Measurements from ENCODE around the gene RPS16.
"Not testable (repeated sequence)": the region's sequence is repeated elsewhere in the genome, so short reads cannot be mapped to it uniquely, and the experiment has no call there.

Gene RPS16

GRCh38 chr19:39435499-39436349 is at the start of gene RPS16:
Gene RPS16, minus strand, starts transcription at chr19:39435949. Its CDS starts 54 bp downstream, at chr19:39435895.
- DNase-seq: peak; percentile 99

GRCh38 chr19:39483141-39483540 is 47.4 kb upstream of the RPS16 start:
- DNase-seq: no peak

DNA sequence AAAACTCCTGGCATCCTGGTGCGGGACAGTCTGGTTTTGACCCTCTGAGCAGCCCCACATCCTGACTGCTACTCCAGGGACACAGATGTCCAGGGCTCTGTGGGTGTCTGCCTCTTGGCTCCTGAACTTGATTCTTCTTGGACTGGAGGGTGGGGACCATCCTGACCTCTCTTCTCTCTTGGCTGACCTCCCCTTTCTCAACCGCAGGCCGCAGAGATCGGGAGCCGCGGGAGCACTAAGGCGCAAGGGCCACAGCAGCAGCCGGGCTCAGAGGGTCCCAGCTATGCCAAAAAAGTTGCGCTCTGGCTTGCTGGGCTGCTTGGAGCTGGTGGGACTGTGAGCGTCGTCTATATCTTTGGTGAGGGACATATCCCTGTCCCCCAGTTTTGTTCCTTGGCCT is 45.9 kb upstream of the RPS16 start:
- no peak for DNase-seq

DNA sequence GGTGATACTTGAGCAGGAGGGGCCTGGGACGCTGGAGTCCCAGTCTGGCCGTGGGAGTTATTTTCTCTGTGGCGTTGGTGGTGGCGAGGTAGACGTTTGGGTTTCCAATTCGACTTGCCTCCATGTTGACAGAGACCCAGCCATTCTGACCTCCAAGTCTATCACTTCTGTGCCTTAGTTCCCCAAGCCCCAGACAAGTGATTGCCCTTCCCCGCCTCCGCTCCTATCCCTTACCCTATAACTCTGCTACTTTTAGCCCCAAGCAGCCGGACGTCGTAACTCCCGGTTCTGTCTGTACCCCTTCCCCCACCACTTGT is 45.4 kb upstream of the RPS16 start:
- no peak for DNase-seq

DNA sequence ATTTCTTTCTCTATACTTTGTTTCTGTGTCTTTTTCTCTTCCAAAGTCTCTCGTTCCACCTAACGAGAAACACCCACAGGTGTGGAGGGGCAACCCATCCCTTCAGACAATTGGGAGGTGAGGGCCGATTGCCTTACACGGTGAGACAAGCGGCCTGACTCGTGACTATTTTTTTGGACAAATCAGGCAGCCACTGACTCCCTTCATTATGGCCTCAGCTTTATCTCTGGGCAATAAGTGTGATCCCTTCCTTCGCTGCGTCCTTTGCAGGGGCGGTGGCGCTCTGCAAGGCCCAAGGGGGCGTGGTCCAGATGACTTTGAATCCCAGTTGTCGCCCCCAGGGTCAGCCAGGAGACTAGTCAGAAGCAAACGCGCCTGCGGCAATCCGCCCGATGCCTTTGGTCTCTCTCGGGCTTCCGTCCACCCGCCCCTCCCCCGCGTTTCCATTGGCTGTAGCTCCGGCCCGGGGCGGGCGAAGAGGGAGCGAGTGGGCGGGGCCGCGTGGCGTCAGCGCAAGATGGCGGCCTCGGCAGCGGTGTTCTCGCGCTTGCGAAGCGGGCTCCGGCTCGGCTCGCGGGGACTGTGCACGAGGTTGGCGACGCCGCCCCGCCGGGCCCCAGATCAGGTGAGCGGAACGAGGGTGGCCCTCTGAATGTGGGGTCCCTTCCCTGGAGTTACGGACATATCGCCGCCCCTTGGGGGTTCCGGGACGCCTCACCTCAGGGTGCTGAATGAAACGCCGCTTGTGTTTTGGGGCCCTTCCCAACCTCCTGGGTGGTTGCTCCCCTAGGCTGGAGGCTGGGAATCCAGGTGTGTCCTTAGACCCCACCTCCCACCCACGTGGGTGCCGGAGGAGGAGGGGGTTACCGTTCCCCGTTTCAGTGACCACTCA is 44.8 kb upstream of the RPS16 start, which contains the start of gene TIMM50:
Gene TIMM50, plus strand, starts transcription at position 502 of the 892 bp plus-strand sequence. Its CDS starts 16 bp downstream, at position 518.
- DNase-seq: peak; percentile 99 to 100

- DNase-seq: no peak
Measured at GRCh38 chr19:39479916-39480315, 44.2 kb upstream of the RPS16 start.

DNA sequence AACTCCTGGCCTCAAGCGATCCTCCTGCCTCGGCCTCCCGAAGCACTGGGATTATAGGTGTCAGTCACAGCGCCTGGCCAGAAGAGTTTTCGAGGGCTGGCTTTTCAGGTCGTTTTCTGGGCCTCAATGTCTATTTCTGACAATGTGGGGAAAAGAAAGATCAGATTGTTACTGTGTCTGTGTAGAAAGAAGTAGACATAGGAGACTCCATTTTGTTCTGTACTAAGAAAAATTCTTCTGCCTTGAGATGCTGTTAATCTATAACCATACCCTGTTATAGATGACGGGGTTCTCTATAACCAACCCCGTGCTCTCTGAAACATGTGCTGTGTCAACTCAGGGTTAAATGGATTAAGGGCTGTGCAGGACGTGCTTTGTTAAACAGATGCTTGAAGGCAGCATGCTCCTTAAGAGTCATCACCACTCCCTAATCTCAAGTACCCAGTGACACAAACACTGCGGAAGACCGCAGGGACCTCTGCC is 43.6 kb upstream of the RPS16 start:
- not testable (repeated sequence) for DNase-seq

GRCh38 chr19:39475748-39476147 is 40.0 kb upstream of the RPS16 start:
- no peak for DNase-seq

GRCh38 chr19:39474139-39474620 is 38.4 kb upstream of the RPS16 start:
- peak; percentile 63 to 72 for DNase-seq

DNA sequence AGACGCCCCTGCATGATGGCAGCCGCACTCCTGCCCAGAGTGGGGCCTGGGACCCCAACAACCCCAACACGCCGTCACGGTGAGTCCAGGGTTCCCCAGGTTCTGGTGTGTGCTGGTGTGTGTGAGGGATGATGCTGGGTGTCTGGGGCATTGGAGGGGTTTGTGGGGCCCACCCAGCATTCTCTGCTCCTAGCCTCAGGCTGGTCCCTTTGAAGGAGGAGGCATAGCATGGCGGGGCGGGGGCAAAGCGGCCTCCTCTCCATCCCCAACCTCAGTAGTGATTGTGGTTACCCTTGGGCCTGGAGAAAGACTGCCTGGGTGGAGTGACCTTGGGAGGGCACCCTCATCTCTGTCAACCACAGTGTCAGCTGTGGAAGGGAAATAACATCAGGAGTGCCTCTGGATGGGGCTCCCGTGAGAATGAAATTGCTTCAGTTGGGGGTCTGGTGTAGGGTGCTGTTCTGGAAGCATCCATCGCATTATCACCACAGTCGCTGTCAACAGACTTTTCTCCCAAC is 37.8 kb upstream of the RPS16 start:
- no peak for DNase-seq

DNA sequence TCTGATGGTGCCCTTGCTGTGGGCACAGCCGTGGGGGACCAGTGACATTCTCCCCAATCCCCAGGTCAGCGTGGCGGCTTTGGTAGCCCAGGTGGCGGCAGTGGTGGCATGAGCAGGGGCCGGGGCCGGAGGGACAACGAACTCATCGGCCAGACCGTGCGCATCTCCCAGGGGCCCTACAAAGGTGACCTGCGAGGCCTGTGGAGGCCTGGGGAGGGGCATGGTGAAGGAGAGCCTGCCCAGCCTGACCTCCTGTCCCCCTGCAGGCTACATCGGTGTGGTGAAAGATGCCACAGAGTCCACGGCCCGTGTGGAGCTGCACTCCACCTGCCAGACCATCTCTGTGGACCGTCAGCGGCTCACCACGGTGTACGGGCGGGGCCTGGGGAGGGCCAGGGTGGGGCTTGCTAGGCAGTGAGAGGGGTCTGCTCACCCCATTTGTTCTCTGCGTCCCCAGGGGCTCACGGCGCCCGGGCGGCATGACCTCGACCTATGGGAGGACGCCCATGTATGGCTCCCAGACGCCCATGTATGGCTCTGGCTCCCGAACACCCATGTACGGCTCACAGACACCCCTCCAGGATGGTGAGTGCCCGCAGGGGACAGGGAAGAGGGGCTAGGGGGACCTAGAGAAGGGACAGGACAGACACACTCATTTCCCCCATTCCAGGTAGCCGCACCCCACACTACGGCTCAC is 37.1 kb upstream of the RPS16 start:
- DNase-seq: no peak

DNA sequence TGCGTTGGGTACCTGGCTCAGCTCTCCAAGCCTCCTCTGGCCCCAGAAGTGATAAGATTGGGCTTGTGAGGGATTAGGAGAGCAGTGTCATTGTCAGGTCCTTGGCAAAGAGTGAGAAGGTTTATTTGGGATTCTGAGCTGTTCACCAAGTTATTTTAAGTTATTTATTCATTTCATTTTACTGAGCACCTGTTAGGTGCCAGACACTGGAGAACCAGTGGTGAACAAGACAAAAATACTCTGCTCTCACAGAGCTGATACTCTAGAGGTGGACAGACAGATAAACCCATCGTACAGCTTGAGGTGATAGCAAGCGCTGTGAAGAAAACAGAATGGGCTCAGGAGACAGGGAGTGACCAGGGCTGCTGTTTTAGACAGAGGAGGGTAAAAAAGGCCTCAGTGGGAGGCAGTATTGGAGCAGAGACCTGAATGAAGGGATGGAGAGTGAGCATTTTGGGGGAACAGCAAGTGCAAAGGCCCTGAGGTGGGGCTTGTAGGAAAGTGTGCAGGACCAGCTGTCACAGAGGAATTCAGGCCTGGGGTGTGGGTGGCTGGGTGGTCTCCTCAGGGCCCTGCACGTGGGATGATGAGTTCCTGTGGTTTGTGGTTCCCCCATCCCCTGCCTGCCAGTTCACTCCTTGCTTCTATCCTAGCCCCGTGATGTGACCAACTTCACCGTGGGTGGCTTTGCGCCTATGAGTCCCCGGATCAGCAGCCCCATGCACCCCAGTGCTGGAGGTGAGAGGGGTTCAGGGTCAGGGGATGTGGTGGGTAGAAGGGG is 36.2 kb upstream of the RPS16 start:
- no peak for DNase-seq

GRCh38 chr19:39470724-39471339 is 35.1 kb upstream of the RPS16 start:
- DNase-seq: no peak

DNA sequence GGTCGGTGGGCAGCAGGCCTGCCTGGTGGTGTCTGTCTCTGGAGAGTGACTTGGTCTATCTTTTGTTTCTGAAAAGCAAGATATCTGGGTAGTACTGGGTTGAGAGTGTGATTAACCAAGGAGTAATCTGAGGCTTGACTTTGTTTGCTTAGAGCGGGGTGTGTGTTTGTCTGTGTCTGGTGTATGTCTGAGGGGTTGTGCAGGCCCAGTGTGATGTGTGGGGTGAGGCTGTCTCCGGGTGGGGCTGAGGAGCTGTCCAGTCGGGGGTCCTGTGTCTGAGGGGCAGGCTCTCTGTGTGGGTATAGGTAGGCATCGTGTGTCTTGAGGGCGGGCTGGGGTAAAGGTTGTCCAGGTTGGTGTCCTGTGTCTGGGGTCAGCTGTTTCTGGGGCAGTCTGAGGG is 33.8 kb upstream of the RPS16 start:
- no peak for DNase-seq

GRCh38 chr19:39469036-39469435 is 33.3 kb upstream of the RPS16 start:
- DNase-seq: no peak

DNA sequence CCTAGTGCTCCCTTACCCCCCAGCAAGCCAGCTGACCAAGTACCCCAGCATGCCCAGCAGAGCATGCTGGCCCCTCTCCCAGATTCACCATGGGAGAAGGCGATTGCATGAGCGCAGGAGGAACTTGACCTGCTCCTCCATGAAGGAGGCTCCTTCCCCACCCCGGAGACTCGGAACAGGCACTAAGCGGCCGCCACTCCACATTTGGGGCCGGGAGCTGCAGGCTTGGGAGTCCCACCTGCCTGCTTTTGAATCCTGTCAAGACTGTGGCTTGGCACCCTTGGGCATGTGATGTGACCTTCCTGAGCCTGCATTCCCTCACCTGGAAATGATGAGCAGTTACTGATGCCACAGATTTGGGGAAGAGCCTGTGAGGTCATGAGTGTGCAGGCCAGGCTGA is 32.2 kb upstream of the RPS16 start:
- DNase-seq: no peak

DNA sequence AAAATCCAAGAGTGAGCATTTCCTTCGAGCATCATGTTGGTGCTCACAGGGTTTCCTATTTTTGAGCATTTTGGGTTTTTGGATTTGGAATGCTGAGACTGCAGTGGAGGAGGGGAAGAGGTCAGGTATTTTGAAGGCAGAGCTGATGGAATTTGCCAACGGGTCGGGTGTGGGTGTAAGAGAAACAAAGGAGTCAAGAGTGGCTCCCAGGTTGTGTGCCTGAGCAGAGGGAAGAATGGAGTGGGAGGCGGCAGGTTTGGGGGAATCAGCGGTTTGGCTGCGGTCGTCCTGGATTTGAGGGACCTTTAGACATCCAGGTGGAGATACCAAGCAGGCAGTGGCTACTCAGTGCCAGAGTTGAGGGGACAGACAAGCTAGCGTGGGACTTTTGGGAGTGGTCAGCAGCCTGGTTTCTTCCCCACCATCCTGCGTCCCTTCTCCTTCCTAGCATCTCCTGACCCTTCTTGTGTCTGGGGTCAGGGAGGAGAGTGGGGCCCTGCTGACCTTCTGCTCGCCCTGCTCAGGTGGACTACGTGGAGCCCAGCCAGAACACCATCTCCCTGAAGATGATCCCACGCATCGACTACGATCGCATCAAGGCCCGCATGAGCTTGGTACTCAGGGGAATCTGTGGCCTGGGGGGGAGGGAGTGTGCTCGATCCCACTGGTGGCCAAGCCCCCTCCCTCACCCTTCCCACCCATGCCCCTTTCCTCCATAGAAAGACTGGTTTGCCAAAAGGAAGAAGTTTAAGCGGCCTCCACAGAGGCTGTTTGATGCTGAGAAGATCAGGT is 30.4 kb upstream of the RPS16 start:
- no peak for DNase-seq

- DNase-seq: no peak
Measured at GRCh38 chr19:39463403-39463802, 27.7 kb upstream of the RPS16 start.

DNA sequence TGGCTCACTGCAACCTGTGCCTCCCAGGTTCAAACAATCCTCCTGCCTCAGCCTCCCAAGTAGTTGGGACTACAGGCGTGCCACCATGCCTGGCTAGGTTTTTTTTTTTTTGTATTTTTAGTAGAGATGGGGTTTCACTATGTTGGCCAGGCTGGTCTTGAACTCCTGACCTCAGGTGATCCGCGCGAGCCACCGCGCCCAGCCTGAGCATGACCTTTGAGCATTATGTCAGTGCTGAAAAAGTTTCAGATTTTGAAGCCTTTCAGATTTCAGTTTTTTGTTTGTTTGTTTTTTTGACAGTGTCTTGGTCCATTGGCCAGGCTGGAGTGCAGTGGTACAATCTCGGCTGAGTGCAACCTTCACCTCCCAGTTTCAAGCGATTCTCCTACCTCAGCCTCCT is 15.5 kb upstream of the RPS16 start:
- not testable (repeated sequence) for DNase-seq

GRCh38 chr19:39449116-39449797 is 13.5 kb upstream of the RPS16 start:
- DNase-seq: no peak

Measured in SHP77 (cell line).